NCI-H1694 (cell line): Measurements from ENCODE around the gene CRELD2.

Source experiments
- DNase-seq: peaks from one replicate; lab custom pipeline; 2025; lab: John Stamatoyannopoulos, UW

The CRELD2 gene

GRCh38 chr22:49967706-49968208 lies 49.3 kb downstream of the CRELD2 start:
- no peak for DNase-seq

- DNase-seq, result no peak
Measured at GRCh38 chr22:49968313-49968830, 49.9 kb downstream of the CRELD2 start.

GRCh38 chr22:49968831-49969661 lies 50.6 kb downstream of the CRELD2 start:
- DNase-seq, result no peak

GRCh38 chr22:49969751-49970527 lies 51.5 kb downstream of the CRELD2 start:
- DNase-seq, result no peak

- peak; percentile 90 for DNase-seq
Measured at GRCh38 chr22:49970528-49971231, 52.2 kb downstream of the CRELD2 start.

- no peak for DNase-seq
Measured at GRCh38 chr22:49971232-49972162, 53.1 kb downstream of the CRELD2 start.

- no peak for DNase-seq
Measured at GRCh38 chr22:49972163-49973017, 54.0 kb downstream of the CRELD2 start.

- no peak for DNase-seq
Measured at GRCh38 chr22:49973018-49973961, 54.9 kb downstream of the CRELD2 start.

GRCh38 chr22:49975543-49976389 lies 57.3 kb downstream of the CRELD2 start:
- no peak for DNase-seq

GRCh38 chr22:49976439-49977175 lies 58.2 kb downstream of the CRELD2 start:
- no peak for DNase-seq
